Naive B cell (primary cell): ENCODE measurements around the gene RIMS4. TPM values are rescaled to one million over a fixed set of nuclear protein-coding genes. Genes with fewer than 3 reads are reported as not detected.

Experiments
- ATAC-seq, 2 donors: fragments of 150-1000 bp; cut with Tn5 transposase; 2 replicates each; pipeline ENCODE4 v1.10.0; 2021; ENCODE audit warnings: low read depth in 2 of 2, mild to moderate bottlenecking in 2 of 2, moderate library complexity in 2 of 2
- DNase-seq: peaks from one replicate; pipeline ENCODE4 v3.0.0; 2022
- H3K27ac Mint-ChIP-seq, 6 donors: one replicate each; pipeline ENCODE4 v1.8.0; 2020 to 2022; ENCODE audit warnings: mild to moderate bottlenecking in 6 of 6, mixed read lengths in 6 of 6, moderate library complexity in 5 of 6, inconsistent platforms in 2 of 6
- H3K27me3 Mint-ChIP-seq, 3 donors: one replicate each; pipeline ENCODE4 v1.8.0; 2021 to 2022; ENCODE audit warnings: mixed read lengths in 3 of 3, mild to moderate bottlenecking in 1 of 3
- H3K36me3 Mint-ChIP-seq, 2 donors: one replicate each; pipeline ENCODE4 v1.8.0; 2020 to 2022; ENCODE audit warnings: mixed read lengths in 2 of 2, inconsistent platforms in 1 of 2, mild to moderate bottlenecking in 1 of 2
- H3K4me1 Mint-ChIP-seq, 3 donors: one replicate each; pipeline ENCODE4 v1.8.0; 2020 to 2022; ENCODE audit warnings: mixed read lengths in 3 of 3, inconsistent platforms in 1 of 3, mild to moderate bottlenecking in 1 of 3, moderate library complexity in 1 of 3
- H3K4me3 Mint-ChIP-seq, 8 donors: one replicate each; pipeline ENCODE4 v1.8.0; 2020 to 2022; ENCODE audit warnings: mild to moderate bottlenecking in 8 of 8, mixed read lengths in 8 of 8, moderate library complexity in 8 of 8, inconsistent platforms in 2 of 8
- H3K9me3 Mint-ChIP-seq, 7 donors: one replicate each; pipeline ENCODE4 v1.8.0; 2020 to 2022; ENCODE audit warnings: mixed read lengths in 7 of 7, mild to moderate bottlenecking in 5 of 7, inconsistent platforms in 2 of 7, moderate library complexity in 1 of 7
- polyA plus RNA-seq, 6 donors: library from polyadenylated mRNA; unstranded; fragments of 300-500 nt; fragmentation: Illumina TruSeq; gene quantifications; one replicate each; pipeline ENCODE4 v1.2.3, GENCODE V29; 2021; ENCODE audit warnings: low read depth in 6 of 6

Gene RIMS4
- polyA plus RNA-seq, 6 donors from 2014 or later, result not detected

DNA sequence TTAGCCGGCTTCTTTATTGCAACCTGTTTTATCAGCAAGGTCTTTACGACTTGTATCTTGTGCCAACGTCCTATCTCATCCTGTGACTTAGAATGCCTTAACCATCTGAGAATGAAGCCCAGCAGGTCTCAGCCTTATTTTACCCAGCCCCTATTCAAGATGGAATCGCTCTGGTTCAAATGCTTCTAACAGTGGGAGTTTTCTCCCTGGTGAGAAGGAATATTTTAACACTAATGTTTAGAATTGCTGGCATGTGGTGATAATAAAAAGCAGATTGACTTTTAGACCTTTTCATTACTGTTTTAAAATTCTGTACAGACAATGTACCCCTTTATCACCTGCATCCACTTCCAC is 74.6 kb downstream of the RIMS4 start:
- Mint-ChIP-seq H3K36me3 (peaks cover 0 to 13% of the 10 kb centered on the region in 2 donors), H3K4me1 (peaks cover 9 to 17% (median 10%) of the 10 kb centered on the region in 3 donors), H3K4me3 (peak overlapping the region in 5 of 8 donors; percentile 62 to 86 (median 70)), H3K9me3 (peaks cover 2 to 9% (median 7%) of the 10 kb centered on the region in 7 donors), H3K27ac (peak overlapping the region in 1 of 6 donors; percentile 38), H3K27me3 (peaks cover 5 to 11% (median 7%) of the 10 kb centered on the region in 3 donors)
- DNase-seq, result no peak
- ATAC-seq, result no peak

DNA sequence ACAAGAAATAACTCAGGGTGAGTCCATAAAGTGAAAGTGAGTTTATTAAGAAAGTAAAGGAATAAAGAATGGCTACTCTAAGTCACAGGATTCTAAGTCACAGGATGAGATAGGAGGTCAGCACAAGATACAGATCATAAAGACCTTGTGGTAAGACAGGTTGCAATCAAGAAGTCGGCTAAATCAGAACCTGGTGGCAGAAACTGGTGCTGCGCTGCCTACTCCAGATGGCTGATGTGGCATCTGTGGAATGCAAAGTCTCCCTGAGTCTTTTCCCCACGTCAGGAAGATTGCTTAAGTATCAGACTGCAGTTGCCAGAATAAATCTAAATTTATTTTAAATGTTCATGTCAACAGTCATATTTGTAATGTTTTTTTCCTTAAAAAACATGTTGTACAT is 75.4 kb downstream of the RIMS4 start:
- Mint-ChIP-seq H3K4me1 (peaks cover 9 to 17% (median 10%) of the 10 kb centered on the region in 3 donors), H3K27ac (peak overlapping the region in 1 of 6 donors; percentile 53), H3K4me3 (no peak overlapping the region), H3K27me3 (peaks cover under 1 to 8% (median 5%) of the 10 kb centered on the region in 3 donors), H3K9me3 (peaks cover 2 to 9% (median 7%) of the 10 kb centered on the region in 7 donors), H3K36me3 (peaks cover 0 to 13% of the 10 kb centered on the region in 2 donors)
- ATAC-seq, result no peak
- no peak for DNase-seq

- Mint-ChIP-seq H3K36me3 (peaks cover 0 to 13% of the 10 kb centered on the region in 2 donors), H3K27me3 (peaks cover 0 to 11% (median 8%) of the 10 kb centered on the region in 3 donors), H3K4me3 (no peak overlapping the region), H3K9me3 (peaks cover 0 to 9% (median 5%) of the 10 kb centered on the region in 7 donors), H3K27ac (peak overlapping the region in 2 of 6 donors; percentile 30 to 38), H3K4me1 (peaks cover 9 to 17% (median 9%) of the 10 kb centered on the region in 3 donors)
- DNase-seq (peak; percentile 28), ATAC-seq (peak; percentile 40 to 59)
Measured at GRCh38 chr20:44733341-44734069, 76.8 kb downstream of the RIMS4 start.

- Mint-ChIP-seq H3K4me1 (peaks cover 9 to 17% (median 9%) of the 10 kb centered on the region in 3 donors), H3K27ac (no peak overlapping the region)
- ATAC-seq, result no peak
Measured at GRCh38 chr20:44732327-44732726, 78.0 kb downstream of the RIMS4 start.

DNA sequence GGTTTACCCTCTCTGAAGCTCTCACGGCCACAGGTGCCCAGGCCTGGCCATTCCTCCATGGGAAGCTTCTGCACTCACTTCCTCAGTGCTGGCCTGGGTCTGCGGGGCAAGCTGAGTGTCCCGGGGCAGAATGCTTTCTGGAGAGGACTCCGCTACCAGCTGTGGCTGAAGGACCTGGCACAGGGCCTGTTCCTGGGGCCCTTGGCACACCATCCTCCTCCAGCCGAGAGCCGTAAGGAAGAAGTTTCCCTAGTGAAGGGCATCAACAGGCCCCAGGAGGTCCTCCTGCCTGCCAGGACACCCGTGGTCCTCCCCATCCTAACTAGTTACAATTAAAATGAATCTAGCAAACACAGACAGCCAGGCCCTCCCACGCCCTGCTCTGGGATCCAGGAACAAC is 78.7 kb downstream of the RIMS4 start:
- ATAC-seq (no peak), DNase-seq (no peak)
- Mint-ChIP-seq H3K27ac (no peak overlapping the region), H3K27me3 (peaks cover 1 to 16% (median 8%) of the 10 kb centered on the region in 3 donors), H3K4me1 (peaks cover 6 to 15% (median 7%) of the 10 kb centered on the region in 3 donors), H3K4me3 (no peak overlapping the region), H3K36me3 (peaks cover 0 to 8% of the 10 kb centered on the region in 2 donors), H3K9me3 (peaks cover 0 to 7% (median 5%) of the 10 kb centered on the region in 7 donors)

More at GRCh38 chr20:44732327-44732726, 78.0 kb downstream of the RIMS4 start:
- H3K4me3 Mint-ChIP-seq, result no peak overlapping the region
- peaks cover 0 to 15% (median 8%) of the 10 kb centered on the region in 3 donors for H3K27me3 Mint-ChIP-seq
- peaks cover 0 to 13% of the 10 kb centered on the region in 2 donors for H3K36me3 Mint-ChIP-seq
- no peak for DNase-seq
- peaks cover 0 to 9% (median 5%) of the 10 kb centered on the region in 7 donors for H3K9me3 Mint-ChIP-seq

GRCh38 chr20:44730441-44730840 is 79.9 kb downstream of the RIMS4 start:
- peaks cover 6 to 16% (median 8%) of the 10 kb centered on the region in 3 donors for H3K27me3 Mint-ChIP-seq
- ATAC-seq, result no peak
- no peak overlapping the region for H3K4me3 Mint-ChIP-seq
- H3K4me1 Mint-ChIP-seq, result peaks cover 0 to 7% (median 0%) of the 10 kb centered on the region in 3 donors
- H3K27ac Mint-ChIP-seq, result no peak overlapping the region
- H3K9me3 Mint-ChIP-seq, result no peaks in the 10 kb centered on the region
- H3K36me3 Mint-ChIP-seq, result no peaks in the 10 kb centered on the region
- no peak for DNase-seq

DNA sequence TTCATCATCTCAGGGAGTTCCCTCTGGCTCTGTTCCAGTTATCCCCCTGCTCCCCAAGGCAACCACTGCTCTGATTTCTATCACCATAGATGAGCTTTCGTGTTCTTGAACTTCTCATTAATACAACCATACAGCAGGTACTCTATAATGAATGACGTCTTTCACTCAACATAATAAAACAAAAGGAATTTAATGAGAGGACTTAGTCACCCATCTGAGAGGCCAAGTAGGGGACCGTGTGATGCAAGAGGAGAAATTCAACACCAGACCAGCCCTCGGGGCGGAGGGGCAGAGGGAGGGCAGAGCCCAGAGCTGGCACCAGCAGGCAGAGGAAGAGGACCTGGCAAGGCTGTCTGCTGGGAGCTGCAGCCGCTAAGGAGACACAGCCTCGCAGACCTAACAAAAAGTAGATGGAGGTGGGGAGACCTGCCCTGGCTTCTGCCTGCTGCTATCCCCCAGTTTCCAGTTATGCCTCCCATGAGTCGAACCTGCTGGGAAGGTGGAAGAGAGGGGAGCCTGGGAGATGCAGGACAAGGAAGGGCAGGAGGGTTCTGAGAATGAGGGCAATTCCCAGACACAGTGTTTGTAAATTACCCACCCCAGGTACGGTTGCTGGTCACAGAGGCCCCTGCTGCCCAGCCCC is 81.4 kb downstream of the RIMS4 start:
- H3K9me3 Mint-ChIP-seq, result no peaks in the 10 kb centered on the region
- peaks cover 6 to 11% (median 8%) of the 10 kb centered on the region in 3 donors for H3K27me3 Mint-ChIP-seq
- no peak for DNase-seq
- ATAC-seq, result no peak
- H3K4me1 Mint-ChIP-seq, result peaks cover 0 to 7% (median 0%) of the 10 kb centered on the region in 3 donors
- no peak overlapping the region for H3K4me3 Mint-ChIP-seq
- H3K36me3 Mint-ChIP-seq, result no peaks in the 10 kb centered on the region
- no peak overlapping the region for H3K27ac Mint-ChIP-seq

DNA sequence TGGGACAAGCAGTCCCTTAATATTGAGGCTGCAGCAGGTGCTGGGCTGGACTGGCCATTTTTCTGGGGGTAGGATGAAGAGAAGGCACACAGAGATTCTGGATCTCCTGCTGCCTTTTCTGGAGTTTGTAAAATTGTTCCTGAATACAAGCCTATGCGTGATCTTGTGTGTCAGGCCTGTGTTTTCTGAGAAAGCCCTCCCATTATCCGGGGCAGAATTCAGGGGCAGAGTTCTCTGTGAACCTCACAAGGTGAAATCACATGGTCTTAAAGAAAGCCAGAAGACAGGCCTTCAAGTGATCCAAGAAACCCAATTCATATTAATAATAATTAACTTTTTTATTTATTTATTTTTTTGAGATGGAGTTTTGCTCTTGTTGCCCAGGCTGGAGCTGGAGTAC is 82.7 kb downstream of the RIMS4 start:
- H3K4me1 Mint-ChIP-seq, result peaks cover 0 to 2% (median 0%) of the 10 kb centered on the region in 3 donors
- no peak for DNase-seq
- H3K36me3 Mint-ChIP-seq, result no peaks in the 10 kb centered on the region

DNA sequence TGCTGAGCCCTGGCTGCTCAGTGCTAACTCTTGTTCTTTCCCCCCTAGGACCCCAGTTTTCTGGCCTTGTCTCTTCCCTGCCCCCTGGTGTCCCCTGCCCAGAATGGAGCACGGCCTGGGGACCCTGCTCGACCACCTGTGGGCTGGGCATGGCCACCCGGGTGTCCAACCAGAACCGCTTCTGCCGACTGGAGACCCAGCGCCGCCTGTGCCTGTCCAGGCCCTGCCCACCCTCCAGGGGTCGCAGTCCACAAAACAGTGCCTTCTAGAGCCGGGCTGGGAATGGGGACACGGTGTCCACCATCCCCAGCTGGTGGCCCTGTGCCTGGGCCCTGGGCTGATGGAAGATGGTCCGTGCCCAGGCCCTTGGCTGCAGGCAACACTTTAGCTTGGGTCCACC is 83.3 kb downstream of the RIMS4 start:
- H3K4me1 Mint-ChIP-seq, result peaks cover 0 to 2% (median 0%) of the 10 kb centered on the region in 3 donors
- ATAC-seq (no peak), DNase-seq (no peak)
- no peaks in the 10 kb centered on the region for H3K9me3 Mint-ChIP-seq
- H3K27me3 Mint-ChIP-seq, result peaks cover 4 to 11% (median 6%) of the 10 kb centered on the region in 3 donors
- no peak overlapping the region for H3K4me3 Mint-ChIP-seq
- H3K36me3 Mint-ChIP-seq, result no peaks in the 10 kb centered on the region
- no peak overlapping the region for H3K27ac Mint-ChIP-seq

More for the DNA sequence above, 82.7 kb downstream of the RIMS4 start:
- peaks cover 4 to 11% (median 6%) of the 10 kb centered on the region in 3 donors for H3K27me3 Mint-ChIP-seq
- no peak for ATAC-seq
- H3K27ac Mint-ChIP-seq, result peak overlapping the region in 1 of 6 donors; percentile 11
- H3K9me3 Mint-ChIP-seq, result no peaks in the 10 kb centered on the region
- no peak overlapping the region for H3K4me3 Mint-ChIP-seq

- H3K36me3 Mint-ChIP-seq, result no peaks in the 10 kb centered on the region
- no peaks in the 10 kb centered on the region for H3K9me3 Mint-ChIP-seq
- no peak for ATAC-seq
- DNase-seq, result no peak
- no peak overlapping the region for H3K27ac Mint-ChIP-seq
- H3K27me3 Mint-ChIP-seq, result peaks cover 3 to 11% (median 6%) of the 10 kb centered on the region in 3 donors
- no peak overlapping the region for H3K4me3 Mint-ChIP-seq
- peaks cover 0 to 2% (median 0%) of the 10 kb centered on the region in 3 donors for H3K4me1 Mint-ChIP-seq
Measured at GRCh38 chr20:44725837-44726236, 84.5 kb downstream of the RIMS4 start.

- DNase-seq (no peak), ATAC-seq (no peak)
- no peak overlapping the region for H3K4me3 Mint-ChIP-seq
- no peak overlapping the region for H3K27ac Mint-ChIP-seq
- peaks cover 0 to 11% (median 6%) of the 10 kb centered on the region in 3 donors for H3K27me3 Mint-ChIP-seq
- H3K4me1 Mint-ChIP-seq, result peaks cover 0 to 2% (median 0%) of the 10 kb centered on the region in 3 donors
- H3K36me3 Mint-ChIP-seq, result no peaks in the 10 kb centered on the region
- H3K9me3 Mint-ChIP-seq, result no peaks in the 10 kb centered on the region
Measured at GRCh38 chr20:44724423-44725091, 85.8 kb downstream of the RIMS4 start.

- no peaks in the 10 kb centered on the region for H3K9me3 Mint-ChIP-seq
- ATAC-seq, result no peak
- H3K4me3 Mint-ChIP-seq, result no peak overlapping the region
- H3K4me1 Mint-ChIP-seq, result peaks cover 0 to 2% (median 0%) of the 10 kb centered on the region in 3 donors
- no peak for DNase-seq
- peaks cover 0 to 8% (median 6%) of the 10 kb centered on the region in 3 donors for H3K27me3 Mint-ChIP-seq
- no peak overlapping the region for H3K27ac Mint-ChIP-seq
- no peaks in the 10 kb centered on the region for H3K36me3 Mint-ChIP-seq
Measured at GRCh38 chr20:44723798-44724362, 86.5 kb downstream of the RIMS4 start.

DNA sequence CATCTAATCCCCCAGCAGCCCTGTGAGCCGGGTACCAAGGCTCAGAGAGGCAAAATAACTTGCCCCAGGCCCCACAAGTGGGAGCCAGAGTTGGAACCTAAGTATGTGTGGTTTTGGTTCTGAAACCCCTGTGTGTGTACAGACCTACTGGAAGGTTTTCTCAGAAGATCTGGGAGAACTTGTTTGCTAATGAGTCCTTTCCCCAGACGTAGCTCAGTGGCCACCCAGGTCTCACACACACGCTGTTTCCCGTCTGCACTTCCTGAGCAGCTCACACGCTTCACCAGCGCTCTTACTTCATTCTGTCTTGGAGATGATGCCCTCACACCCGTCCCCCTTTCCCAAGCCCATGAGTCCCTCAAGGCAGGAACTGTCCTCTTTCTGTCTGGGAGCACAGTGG is 87.0 kb downstream of the RIMS4 start:
- ATAC-seq, result no peak
- H3K9me3 Mint-ChIP-seq, result no peaks in the 10 kb centered on the region

More for the DNA sequence above, 87.0 kb downstream of the RIMS4 start:
- Mint-ChIP-seq H3K27ac (no peak overlapping the region), H3K4me1 (peaks cover 0 to 2% (median 0%) of the 10 kb centered on the region in 3 donors), H3K36me3 (no peaks in the 10 kb centered on the region), H3K4me3 (no peak overlapping the region), H3K27me3 (peaks cover 0 to 6% (median 6%) of the 10 kb centered on the region in 3 donors)
- no peak for DNase-seq
